Activated CD4-positive, alpha-beta T cell treated with anti-CD3 and anti-CD28 coated beads for 36 hours (primary cell): ENCODE measurements around the gene PRR20B. TPM values are rescaled to one million over a fixed set of nuclear protein-coding genes. Genes with fewer than 3 reads are reported as not detected.
"Not testable (repeated sequence)": the region's sequence is repeated elsewhere in the genome, so short reads cannot be mapped to it uniquely, and the experiment has no call there.

Source experiments
- ATAC-seq: fragments of 200-7000 bp; cut with Tn5 transposase; one replicate; pipeline ENCODE4 v1.10.0; 2021; ENCODE audit warnings: mild to moderate bottlenecking, moderate library complexity
- CTCF ChIA-PET: fragments of 350-600 bp; sonication (Branson Sonifier 250); formaldehyde crosslinking; loops from one replicate; lab custom pipeline; 2021; ENCODE audit warnings: antibody characterized with exemption; lab: Charles Lee
- POLR2A ChIA-PET: fragments of 350-600 bp; sonication (Branson Sonifier 250); formaldehyde crosslinking; loops from one replicate; lab custom pipeline; 2021; ENCODE audit warnings: antibody characterized with exemption, inconsistent platforms; lab: Charles Lee
- DNase-seq: peaks from one replicate; pipeline ENCODE4 v3.0.0-alpha.2; 2020
- H3K27ac Mint-ChIP-seq: one replicate; pipeline ENCODE4 v1.8.0; 2021; ENCODE audit warnings: mixed read lengths
- H3K27me3 Mint-ChIP-seq: one replicate; pipeline ENCODE4 v1.8.0; 2021; ENCODE audit warnings: mixed read lengths
- H3K36me3 Mint-ChIP-seq: one replicate; pipeline ENCODE4 v1.8.0; 2021; ENCODE audit warnings: low read depth, mixed read lengths
- H3K4me1 Mint-ChIP-seq: one replicate; pipeline ENCODE4 v1.8.0; 2021; ENCODE audit warnings: mixed read lengths
- H3K4me3 Mint-ChIP-seq: one replicate; pipeline ENCODE4 v1.8.0; 2021; ENCODE audit warnings: mild to moderate bottlenecking, moderate library complexity, mixed read lengths
- H3K9me3 Mint-ChIP-seq: one replicate; pipeline ENCODE4 v1.8.0; 2021; ENCODE audit warnings: low read depth, mixed read lengths
- intact Hi-C, 2 experiments: fragments of 100-400 bp; cut with DNase I in 1 of 2; cut with micrococcal nuclease in 1 of 2; formaldehyde crosslinking; loops; one replicate each; pipeline versions ENCODE4 v1.14.2 to v1.15.1; 2022 to 2024; cut with DNase I, micrococcal nuclease
- total RNA-seq, 2 experiments: library from RNA; stranded (reverse); gene quantifications; one replicate each; pipeline ENCODE4 v1.2.3, GENCODE V29; 2021

The PRR20B gene
- total RNA-seq, 2 experiments from 2014 or later, result not detected

GRCh38 chr13:57166897-57167296 is 19.6 kb downstream of the PRR20B start, which contains the start of gene PRR20E:
Gene PRR20E (plus strand): TSS chr13:57167197. CDS start chr13:57167584, 387 bp downstream.
- CTCF ChIA-PET, H3K27me3 Mint-ChIP-seq, H3K9me3 Mint-ChIP-seq, ATAC-seq, intact Hi-C loops, H3K36me3 Mint-ChIP-seq, DNase-seq, H3K27ac Mint-ChIP-seq, H3K4me1 Mint-ChIP-seq, POLR2A ChIA-PET, H3K4me3 Mint-ChIP-seq: not testable (repeated sequence)

DNA sequence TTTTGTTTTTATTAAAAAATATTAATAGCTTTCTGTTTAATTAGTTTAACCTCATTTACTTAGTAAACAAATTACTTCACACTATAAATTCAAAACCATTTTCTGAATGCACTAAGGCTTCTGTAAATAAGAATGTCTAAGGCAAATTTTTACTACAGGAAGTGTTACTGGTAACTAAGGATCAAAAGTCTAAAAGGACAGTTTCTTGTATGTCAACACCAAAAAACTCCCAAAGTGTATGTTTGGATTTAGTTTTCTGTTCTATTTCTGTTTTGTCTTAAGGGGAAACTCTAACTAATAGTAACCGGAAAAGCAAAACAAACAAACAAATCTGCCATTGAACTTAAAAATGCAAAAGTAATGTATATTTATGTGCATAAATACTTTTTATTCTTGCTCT is 44.4 kb downstream of the PRR20B start:
- no peaks in the 10 kb centered on the region for H3K4me1 Mint-ChIP-seq
- CTCF ChIA-PET, result no interaction called here
- H3K27me3 Mint-ChIP-seq, result no peaks in the 10 kb centered on the region
- ATAC-seq (no peak), DNase-seq (no peak)
- H3K27ac Mint-ChIP-seq, result no peak overlapping the region
- no peaks in the 10 kb centered on the region for H3K9me3 Mint-ChIP-seq
- H3K36me3 Mint-ChIP-seq, result no peaks in the 10 kb centered on the region
- POLR2A ChIA-PET, result no interaction called here
- intact Hi-C loops, result no loop called here
- no peak overlapping the region for H3K4me3 Mint-ChIP-seq

Other genes with a start within 250 kb of the PRR20B start
- gene PRR20A, start 6.6 kb upstream of the PRR20B start, total RNA-seq, result not detected
- gene PRR20C, start 6.6 kb downstream of the PRR20B start, total RNA-seq, result not detected
- not detected for gene PRR20D, start 13.1 kb downstream of the PRR20B start, total RNA-seq
- gene PRR20E, start 19.7 kb downstream of the PRR20B start, total RNA-seq, result not detected